GM12872 (cell line): Measurements from ENCODE around the gene HOXC13.

Experiments used
- TF ChIP-seq, protein P1 (sequence below): IDR thresholded peaks from 3 replicates; pipeline ENCODE4 v1.5.1; 2011; ENCODE audit warnings: low read depth, mild to moderate bottlenecking, low read length, moderate library complexity; ENCODE audit not compliant: insufficient read depth

Gene HOXC13

DNA sequence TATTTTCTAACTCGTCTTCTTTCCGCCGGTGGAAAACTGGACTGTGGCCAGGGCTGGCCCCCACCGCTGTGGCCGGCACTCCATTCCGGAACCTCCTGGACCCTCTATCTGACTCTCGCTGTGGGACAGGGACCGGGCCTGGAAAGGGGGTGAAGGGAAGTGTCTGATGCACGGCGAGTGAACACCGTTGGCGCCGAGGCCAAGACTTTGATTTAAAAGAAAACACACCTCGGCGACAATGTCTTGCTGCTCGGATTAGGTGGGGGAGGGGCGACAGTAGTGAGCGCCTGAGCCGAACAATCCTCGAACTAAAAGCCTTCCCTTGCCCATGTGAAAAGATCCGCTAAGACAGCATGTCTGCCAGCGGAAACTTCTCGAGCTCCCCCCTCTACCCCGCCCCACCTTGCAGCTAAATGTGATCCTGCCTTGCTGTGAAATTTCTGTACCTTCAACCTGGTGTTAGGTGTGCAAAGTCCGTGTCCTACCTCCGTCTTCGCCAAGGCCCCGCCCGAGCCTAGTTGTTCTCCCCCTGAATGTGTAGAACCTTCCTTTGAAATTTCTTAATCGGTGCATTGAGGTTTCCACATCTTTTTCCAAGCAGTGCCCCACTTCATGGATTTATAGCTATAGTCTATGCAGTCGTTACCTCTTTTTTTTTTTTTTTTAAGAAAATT, 37.0 kb downstream of the HOXC13 start:
- TF ChIP-seq, protein P1, sequence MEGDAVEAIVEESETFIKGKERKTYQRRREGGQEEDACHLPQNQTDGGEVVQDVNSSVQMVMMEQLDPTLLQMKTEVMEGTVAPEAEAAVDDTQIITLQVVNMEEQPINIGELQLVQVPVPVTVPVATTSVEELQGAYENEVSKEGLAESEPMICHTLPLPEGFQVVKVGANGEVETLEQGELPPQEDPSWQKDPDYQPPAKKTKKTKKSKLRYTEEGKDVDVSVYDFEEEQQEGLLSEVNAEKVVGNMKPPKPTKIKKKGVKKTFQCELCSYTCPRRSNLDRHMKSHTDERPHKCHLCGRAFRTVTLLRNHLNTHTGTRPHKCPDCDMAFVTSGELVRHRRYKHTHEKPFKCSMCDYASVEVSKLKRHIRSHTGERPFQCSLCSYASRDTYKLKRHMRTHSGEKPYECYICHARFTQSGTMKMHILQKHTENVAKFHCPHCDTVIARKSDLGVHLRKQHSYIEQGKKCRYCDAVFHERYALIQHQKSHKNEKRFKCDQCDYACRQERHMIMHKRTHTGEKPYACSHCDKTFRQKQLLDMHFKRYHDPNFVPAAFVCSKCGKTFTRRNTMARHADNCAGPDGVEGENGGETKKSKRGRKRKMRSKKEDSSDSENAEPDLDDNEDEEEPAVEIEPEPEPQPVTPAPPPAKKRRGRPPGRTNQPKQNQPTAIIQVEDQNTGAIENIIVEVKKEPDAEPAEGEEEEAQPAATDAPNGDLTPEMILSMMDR, result no peak

DNA sequence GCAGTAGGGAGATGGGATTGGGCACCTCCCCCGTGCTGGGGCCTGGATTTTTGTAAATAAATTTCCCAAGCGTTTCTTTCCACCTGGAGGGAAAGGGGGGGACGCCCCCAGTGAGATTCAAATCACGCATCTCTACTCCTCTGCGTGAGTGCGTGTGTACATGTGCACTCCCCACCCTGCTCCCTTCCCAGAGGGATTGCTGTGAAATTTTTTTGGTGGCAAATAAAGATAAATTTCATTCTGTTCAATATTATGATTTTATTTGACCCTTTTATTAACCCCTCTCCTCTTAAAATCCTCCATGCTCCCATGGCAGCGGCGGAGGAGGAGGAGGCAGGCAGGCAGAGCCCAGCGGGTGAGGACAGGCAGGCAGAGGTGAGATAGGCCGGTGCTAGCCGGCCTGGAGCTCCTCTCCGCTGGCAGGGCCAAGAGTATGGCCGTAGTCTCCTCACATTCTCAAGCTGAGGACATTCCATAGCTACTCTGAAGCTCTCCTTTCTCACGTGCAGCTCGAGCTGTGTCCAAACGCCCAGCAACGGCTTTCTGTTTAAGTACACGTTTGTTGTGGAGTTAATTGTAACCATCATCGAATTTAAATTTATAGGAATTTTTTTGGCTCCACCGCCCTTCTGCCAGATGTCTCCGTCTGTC, 37.7 kb downstream of the HOXC13 start:
- TF ChIP-seq, protein P1, result no peak

GRCh38 chr12:53976823-53977595, 38.4 kb downstream of the HOXC13 start:
- TF ChIP-seq, protein P1, result no peak

DNA sequence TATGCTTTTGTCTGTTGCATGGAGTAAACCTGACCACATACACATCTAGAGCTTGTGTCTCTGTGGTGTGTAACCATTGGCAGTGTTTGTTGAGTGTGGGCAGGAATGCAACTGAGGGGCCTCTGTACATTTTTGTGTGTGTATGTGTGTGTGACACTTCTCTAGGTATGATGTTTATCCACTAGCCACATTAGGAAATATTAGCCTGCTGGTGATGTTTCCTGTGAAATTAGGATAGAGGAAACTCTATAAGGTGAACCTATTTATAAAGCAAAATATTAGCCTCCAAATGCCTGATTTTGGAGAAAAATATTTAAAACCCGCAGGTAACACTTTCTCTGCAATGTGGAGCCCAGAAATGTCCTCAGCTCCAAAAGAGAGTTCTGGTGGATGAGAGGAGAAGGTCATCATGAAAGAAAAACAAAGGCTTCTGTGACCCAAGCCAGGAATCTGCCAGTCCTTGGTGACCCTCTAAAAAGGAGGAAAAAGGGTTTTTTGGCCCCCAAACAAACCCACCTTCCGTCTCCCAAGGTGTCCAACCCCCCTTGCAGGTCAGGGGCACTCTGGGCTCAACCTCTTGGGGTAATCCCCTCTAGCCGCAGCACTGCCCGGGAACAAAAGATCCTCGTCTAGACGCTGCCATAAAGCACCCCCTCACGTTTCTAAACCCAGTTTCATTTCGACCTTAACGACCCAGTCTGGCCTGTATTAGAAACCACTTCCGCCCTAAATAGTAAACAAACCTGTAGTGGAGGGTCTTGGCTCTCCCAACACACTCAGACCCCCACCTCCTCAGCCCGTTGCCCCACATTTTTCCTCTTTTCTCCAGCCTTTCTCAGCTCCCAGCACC, 39.2 kb downstream of the HOXC13 start:
- TF ChIP-seq, protein P1, result no peak

- TF ChIP-seq, protein P1, result no peak
Measured at GRCh38 chr12:53978477-53979356, 40.1 kb downstream of the HOXC13 start.

- TF ChIP-seq, protein P1, result no peak
Measured at GRCh38 chr12:53980104-53980801, 41.6 kb downstream of the HOXC13 start.
